Stimulated activated effector memory CD8-positive, alpha-beta T cell treated with anti-CD3 and anti-CD28 coated beads, Interleukin-12 subunit alpha, Interleukin-12 subunit beta, amount 100 ng/mL, for 72 hours (primary cell): ENCODE measurements around the gene MTOR.

Experiments
- ATAC-seq: fragments of 150-1000 bp; cut with Tn5 transposase; 2 replicates; pipeline ENCODE4 v1.10.0; 2021
- DNase-seq, 2 donors: peaks; one replicate each; pipeline ENCODE4 v3.0.0; 2021 to 2022; ENCODE audit warnings: low spot score in 2 of 2
- H3K27ac Mint-ChIP-seq: one replicate; pipeline ENCODE4 v1.8.0; 2022; ENCODE audit warnings: mild to moderate bottlenecking, mixed read lengths
- H3K36me3 Mint-ChIP-seq: one replicate; pipeline ENCODE4 v1.8.0; 2022; ENCODE audit warnings: mild to moderate bottlenecking, mixed read lengths
- H3K4me1 Mint-ChIP-seq: one replicate; pipeline ENCODE4 v1.8.0; 2022; ENCODE audit warnings: mixed read lengths
- H3K4me3 Mint-ChIP-seq: one replicate; pipeline ENCODE4 v1.8.0; 2022; ENCODE audit warnings: mild to moderate bottlenecking, mixed read lengths
- H3K9me3 Mint-ChIP-seq: one replicate; pipeline ENCODE4 v1.8.0; 2022; ENCODE audit warnings: mixed read lengths

Gene MTOR

GRCh38 chr1:11144570-11145256, 117.6 kb downstream of the MTOR start:
- no peak for DNase-seq
- peaks cover 67% of the 10 kb centered on the region for H3K36me3 Mint-ChIP-seq
- no peak overlapping the region for H3K4me3 Mint-ChIP-seq
- H3K4me1 Mint-ChIP-seq = peaks cover 7% of the 10 kb centered on the region
- no peaks in the 10 kb centered on the region for H3K9me3 Mint-ChIP-seq
- ATAC-seq = no peak
- no peak overlapping the region for H3K27ac Mint-ChIP-seq

- no peak overlapping the region for H3K4me3 Mint-ChIP-seq
- peaks cover 7% of the 10 kb centered on the region for H3K4me1 Mint-ChIP-seq
- no peak for DNase-seq
Measured at GRCh38 chr1:11143907-11144306, 118.4 kb downstream of the MTOR start.

GRCh38 chr1:11143401-11143800, 119.0 kb downstream of the MTOR start:
- peaks cover 64% of the 10 kb centered on the region for H3K36me3 Mint-ChIP-seq
- no peak for ATAC-seq
- H3K4me3 Mint-ChIP-seq = no peak overlapping the region
- peak overlapping the region; percentile 89 for H3K27ac Mint-ChIP-seq
- H3K9me3 Mint-ChIP-seq = no peaks in the 10 kb centered on the region
- peaks cover 7% of the 10 kb centered on the region for H3K4me1 Mint-ChIP-seq
- no peak for DNase-seq

More at GRCh38 chr1:11143907-11144306, 118.4 kb downstream of the MTOR start:
- Mint-ChIP-seq H3K36me3 (peaks cover 64% of the 10 kb centered on the region), H3K27ac (peak overlapping the region; percentile 89), H3K9me3 (no peaks in the 10 kb centered on the region)
- peak; percentile 48 for ATAC-seq

GRCh38 chr1:11142618-11143391, 119.5 kb downstream of the MTOR start:
- Mint-ChIP-seq H3K36me3 (peaks cover 67% of the 10 kb centered on the region), H3K27ac (peak overlapping the region; percentile 89), H3K4me3 (no peak overlapping the region), H3K9me3 (no peaks in the 10 kb centered on the region), H3K4me1 (peaks cover 7% of the 10 kb centered on the region)
- ATAC-seq (no peak), DNase-seq (no peak)

- Mint-ChIP-seq H3K27ac (peak overlapping the region; percentile 63), H3K4me1 (peaks cover 7% of the 10 kb centered on the region), H3K9me3 (no peaks in the 10 kb centered on the region), H3K36me3 (peaks cover 87% of the 10 kb centered on the region), H3K4me3 (no peak overlapping the region)
- no peak for DNase-seq
- ATAC-seq = no peak
Measured at GRCh38 chr1:11138952-11139351, 123.4 kb downstream of the MTOR start.

GRCh38 chr1:11138029-11138428, 124.3 kb downstream of the MTOR start:
- Mint-ChIP-seq H3K9me3 (no peaks in the 10 kb centered on the region), H3K4me3 (no peak overlapping the region), H3K4me1 (no peaks in the 10 kb centered on the region), H3K36me3 (peaks cover 86% of the 10 kb centered on the region), H3K27ac (peak overlapping the region; percentile 63)
- ATAC-seq (no peak), DNase-seq (no peak)

GRCh38 chr1:11134898-11135266, 127.5 kb downstream of the MTOR start:
- Mint-ChIP-seq H3K9me3 (no peaks in the 10 kb centered on the region), H3K27ac (no peak overlapping the region), H3K36me3 (peaks cover 95% of the 10 kb centered on the region), H3K4me1 (no peaks in the 10 kb centered on the region), H3K4me3 (no peak overlapping the region)
- ATAC-seq (no peak), DNase-seq (no peak)

- DNase-seq = no peak
- Mint-ChIP-seq H3K27ac (peak overlapping the region; percentile 68), H3K9me3 (no peaks in the 10 kb centered on the region), H3K36me3 (peaks cover 97% of the 10 kb centered on the region), H3K4me3 (no peak overlapping the region), H3K4me1 (no peaks in the 10 kb centered on the region)
- ATAC-seq = no peak
Measured at GRCh38 chr1:11134251-11134897, 128.0 kb downstream of the MTOR start.

GRCh38 chr1:11132563-11133293, 129.6 kb downstream of the MTOR start:
- DNase-seq (no peak), ATAC-seq (no peak)
- Mint-ChIP-seq H3K4me3 (no peak overlapping the region), H3K9me3 (no peaks in the 10 kb centered on the region), H3K4me1 (no peaks in the 10 kb centered on the region), H3K36me3 (peaks cover 98% of the 10 kb centered on the region), H3K27ac (no peak overlapping the region)

- ATAC-seq = no peak
- H3K36me3 Mint-ChIP-seq = peaks cover 98% of the 10 kb centered on the region
Measured at GRCh38 chr1:11131816-11132215, 130.5 kb downstream of the MTOR start.

GRCh38 chr1:11130406-11130805, 131.9 kb downstream of the MTOR start:
- H3K4me1 Mint-ChIP-seq = peaks cover 7% of the 10 kb centered on the region
- DNase-seq (no peak), ATAC-seq (no peak)
- peaks cover 98% of the 10 kb centered on the region for H3K36me3 Mint-ChIP-seq
- H3K4me3 Mint-ChIP-seq = no peak overlapping the region
- H3K9me3 Mint-ChIP-seq = no peaks in the 10 kb centered on the region
- peak overlapping the region; percentile 10 for H3K27ac Mint-ChIP-seq

More at GRCh38 chr1:11131816-11132215, 130.5 kb downstream of the MTOR start:
- Mint-ChIP-seq H3K4me1 (no peaks in the 10 kb centered on the region), H3K9me3 (no peaks in the 10 kb centered on the region), H3K27ac (no peak overlapping the region), H3K4me3 (no peak overlapping the region)
- no peak for DNase-seq

- DNase-seq (no peak), ATAC-seq (no peak)
- peaks cover 98% of the 10 kb centered on the region for H3K36me3 Mint-ChIP-seq
- peaks cover 12% of the 10 kb centered on the region for H3K4me1 Mint-ChIP-seq
- peak overlapping the region; percentile 10 for H3K27ac Mint-ChIP-seq
- no peaks in the 10 kb centered on the region for H3K9me3 Mint-ChIP-seq
- no peak overlapping the region for H3K4me3 Mint-ChIP-seq
Measured at GRCh38 chr1:11129649-11130390, 132.5 kb downstream of the MTOR start.

- Mint-ChIP-seq H3K27ac (peak overlapping the region; percentile 10), H3K36me3 (peaks cover 99% of the 10 kb centered on the region), H3K4me3 (no peak overlapping the region), H3K4me1 (peaks cover 12% of the 10 kb centered on the region), H3K9me3 (no peaks in the 10 kb centered on the region)
- ATAC-seq (no peak), DNase-seq (no peak)
Measured at GRCh38 chr1:11126569-11126968, 135.8 kb downstream of the MTOR start.

GRCh38 chr1:11125931-11126330, 136.4 kb downstream of the MTOR start:
- H3K4me1 Mint-ChIP-seq = peaks cover 12% of the 10 kb centered on the region
- H3K4me3 Mint-ChIP-seq = no peak overlapping the region
- H3K36me3 Mint-ChIP-seq = peaks cover 100% of the 10 kb centered on the region
- peak overlapping the region; percentile 58 for H3K27ac Mint-ChIP-seq
- H3K9me3 Mint-ChIP-seq = no peaks in the 10 kb centered on the region
- DNase-seq (no peak), ATAC-seq (peak; percentile 57)
